HepG2 (cell line): Measurements from ENCODE around the gene RSPH9. TPM values are rescaled to one million over a fixed set of nuclear protein-coding genes. Genes with fewer than 3 reads are reported as not detected.

ENCODE experiments used
- ATF7-NPFF ChIP-seq: sonication (generic); formaldehyde crosslinking; IDR thresholded peaks from 2 replicates; pipeline ENCODE4 v1.8.1; 2023; ENCODE audit warnings: mild to moderate bottlenecking, low read depth, missing genetic modification reagents, moderate library complexity
- CAMTA2 ChIP-seq: sonication (generic); formaldehyde crosslinking; IDR thresholded peaks from 2 replicates; pipeline ENCODE4 v1.4.0; 2020; ENCODE audit warnings: mild to moderate bottlenecking, missing genetic modification reagents, borderline replicate concordance
- HBP1 ChIP-seq: IDR thresholded peaks from 2 replicates; pipeline ENCODE4 v1.6.1; 2016; ENCODE audit warnings: low read depth, control low read depth
- MAFF ChIP-seq: IDR thresholded peaks from 2 replicates; pipeline ENCODE4 v1.6.1; 2011; ENCODE audit warnings: low read depth, low read length, improper control_type of control experiment
- MTF1 ChIP-seq: sonication (generic); formaldehyde crosslinking; IDR thresholded peaks from 2 replicates; pipeline ENCODE4 v1.5.0; 2020; ENCODE audit warnings: missing genetic modification reagents
- NR2C2 ChIP-seq: sonication (generic); formaldehyde crosslinking; IDR thresholded peaks from 2 replicates; pipeline ENCODE4 v1.4.0; 2020; ENCODE audit warnings: missing genetic modification reagents, mild to moderate bottlenecking, moderate library complexity, borderline replicate concordance
- PHF5A ChIP-seq: IDR thresholded peaks from one replicate; pipeline ENCODE4 v1.6.1; 2018; ENCODE audit warnings: low read depth, missing genetic modification reagents; ENCODE audit not compliant: unreplicated experiment
- SMC3 ChIP-seq: IDR thresholded peaks from 2 replicates; pipeline ENCODE4 v1.6.1; 2011; ENCODE audit warnings: low read length, improper control_type of control experiment
- SRF ChIP-seq: IDR thresholded peaks from 2 replicates; pipeline ENCODE4 v1.6.1; 2011; ENCODE audit warnings: mild to moderate bottlenecking, low read depth, low read length, moderate library complexity
- TARDBP ChIP-seq: sonication (generic); formaldehyde crosslinking; IDR thresholded peaks from 2 replicates; pipeline ENCODE4 v1.8.0; 2022; ENCODE audit warnings: mild to moderate bottlenecking, missing genetic modification reagents
- TEAD2 ChIP-seq: sonication (generic); formaldehyde crosslinking; IDR thresholded peaks from 2 replicates; pipeline ENCODE4 v1.9.0; 2021; ENCODE audit warnings: missing genetic modification reagents
- TGIF2 ChIP-seq: IDR thresholded peaks from 2 replicates; pipeline ENCODE4 v1.6.1; 2016; ENCODE audit warnings: control low read depth, missing compliant biosample characterization
- ZFP37 ChIP-seq: sonication (generic); formaldehyde crosslinking; IDR thresholded peaks from 2 replicates; pipeline ENCODE4 v1.4.0; 2020; ENCODE audit warnings: missing genetic modification reagents, borderline replicate concordance
- ZMYM2 ChIP-seq: sonication (generic); formaldehyde crosslinking; IDR thresholded peaks from 2 replicates; pipeline ENCODE4 v1.8.0; 2022; ENCODE audit warnings: mild to moderate bottlenecking, missing genetic modification reagents
- ZNF530 ChIP-seq: sonication (generic); formaldehyde crosslinking; IDR thresholded peaks from 2 replicates; pipeline ENCODE4 v1.5.0; 2020; ENCODE audit warnings: low read depth, mild to moderate bottlenecking, missing genetic modification reagents
- ZNF781 ChIP-seq: sonication (generic); formaldehyde crosslinking; IDR thresholded peaks from 2 replicates; pipeline ENCODE4 v1.5.1; 2020; ENCODE audit warnings: borderline replicate concordance, mild to moderate bottlenecking, missing genetic modification reagents; ENCODE audit errors: not compliant biosample characterization
- polyA plus RNA-seq, 8 experiments: library from polyadenylated mRNA; depleted of rRNA in 3 of 8; stranded (reverse) in 7 of 8; unstranded in 1 of 8; fragments of >200 nt; fragmentation: Illumina TruSeq in 4 of 8; extraction: Trizol in 4 of 8; gene quantifications; 2 replicates each; pipeline versions ENCODE4 v1.2.1 to v1.2.3, GENCODE V29; 2011 to 2016; ENCODE audit warnings: low read depth in 4 of 8, missing spikeins in 1 of 8, mixed read lengths in 1 of 8; ENCODE audit not compliant: insufficient read depth in 1 of 8
- total RNA-seq, 5 experiments: library from RNA; depleted of rRNA; stranded (reverse); fragments of >200 nt; fragmentation: Illumina TruSeq; extraction: Trizol; gene quantifications; 2 replicates each; pipeline ENCODE4 v1.2.3, GENCODE V29; 2016; ENCODE audit warnings: low read depth in 1 of 5
- TF ChIP-seq, protein P1 (sequence below): IDR thresholded peaks from 2 replicates; pipeline ENCODE4 v1.4.0; 2020; ENCODE audit warnings: mild to moderate bottlenecking, missing genetic modification reagents
- TF ChIP-seq, protein P2 (sequence below): sonication (generic); formaldehyde crosslinking; IDR thresholded peaks from 2 replicates; pipeline ENCODE4 v1.9.0; 2021; ENCODE audit warnings: missing genetic modification reagents, mild to moderate bottlenecking, borderline replicate concordance
- TF ChIP-seq, protein P3 (sequence below): sonication (generic); formaldehyde crosslinking; IDR thresholded peaks from 2 replicates; pipeline ENCODE4 v1.8.0; 2022; ENCODE audit warnings: missing genetic modification reagents, mild to moderate bottlenecking, moderate library complexity, borderline replicate concordance

The RSPH9 gene
- total and polyA plus RNA-seq, 2 of the 13 experiments (the other 11 are each of a cell fraction or from before 2014, with no cell fraction given): 0.04 TPM; not detected in 1

GRCh38 chr6:43687437-43688347 is 42.9 kb downstream of the RSPH9 start, which contains the start of gene MRPS18A (continued):
- TF ChIP-seq ZNF530 (CRISPR knock-in tag): no peak
- TF ChIP-seq, protein P1, sequence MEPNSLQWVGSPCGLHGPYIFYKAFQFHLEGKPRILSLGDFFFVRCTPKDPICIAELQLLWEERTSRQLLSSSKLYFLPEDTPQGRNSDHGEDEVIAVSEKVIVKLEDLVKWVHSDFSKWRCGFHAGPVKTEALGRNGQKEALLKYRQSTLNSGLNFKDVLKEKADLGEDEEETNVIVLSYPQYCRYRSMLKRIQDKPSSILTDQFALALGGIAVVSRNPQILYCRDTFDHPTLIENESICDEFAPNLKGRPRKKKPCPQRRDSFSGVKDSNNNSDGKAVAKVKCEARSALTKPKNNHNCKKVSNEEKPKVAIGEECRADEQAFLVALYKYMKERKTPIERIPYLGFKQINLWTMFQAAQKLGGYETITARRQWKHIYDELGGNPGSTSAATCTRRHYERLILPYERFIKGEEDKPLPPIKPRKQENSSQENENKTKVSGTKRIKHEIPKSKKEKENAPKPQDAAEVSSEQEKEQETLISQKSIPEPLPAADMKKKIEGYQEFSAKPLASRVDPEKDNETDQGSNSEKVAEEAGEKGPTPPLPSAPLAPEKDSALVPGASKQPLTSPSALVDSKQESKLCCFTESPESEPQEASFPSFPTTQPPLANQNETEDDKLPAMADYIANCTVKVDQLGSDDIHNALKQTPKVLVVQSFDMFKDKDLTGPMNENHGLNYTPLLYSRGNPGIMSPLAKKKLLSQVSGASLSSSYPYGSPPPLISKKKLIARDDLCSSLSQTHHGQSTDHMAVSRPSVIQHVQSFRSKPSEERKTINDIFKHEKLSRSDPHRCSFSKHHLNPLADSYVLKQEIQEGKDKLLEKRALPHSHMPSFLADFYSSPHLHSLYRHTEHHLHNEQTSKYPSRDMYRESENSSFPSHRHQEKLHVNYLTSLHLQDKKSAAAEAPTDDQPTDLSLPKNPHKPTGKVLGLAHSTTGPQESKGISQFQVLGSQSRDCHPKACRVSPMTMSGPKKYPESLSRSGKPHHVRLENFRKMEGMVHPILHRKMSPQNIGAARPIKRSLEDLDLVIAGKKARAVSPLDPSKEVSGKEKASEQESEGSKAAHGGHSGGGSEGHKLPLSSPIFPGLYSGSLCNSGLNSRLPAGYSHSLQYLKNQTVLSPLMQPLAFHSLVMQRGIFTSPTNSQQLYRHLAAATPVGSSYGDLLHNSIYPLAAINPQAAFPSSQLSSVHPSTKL (CRISPR knock-in tag): peak; percentile 69
- peak; percentile 59 for TF ChIP-seq TGIF2 (CRISPR knock-in tag)
- TF ChIP-seq, protein P2, sequence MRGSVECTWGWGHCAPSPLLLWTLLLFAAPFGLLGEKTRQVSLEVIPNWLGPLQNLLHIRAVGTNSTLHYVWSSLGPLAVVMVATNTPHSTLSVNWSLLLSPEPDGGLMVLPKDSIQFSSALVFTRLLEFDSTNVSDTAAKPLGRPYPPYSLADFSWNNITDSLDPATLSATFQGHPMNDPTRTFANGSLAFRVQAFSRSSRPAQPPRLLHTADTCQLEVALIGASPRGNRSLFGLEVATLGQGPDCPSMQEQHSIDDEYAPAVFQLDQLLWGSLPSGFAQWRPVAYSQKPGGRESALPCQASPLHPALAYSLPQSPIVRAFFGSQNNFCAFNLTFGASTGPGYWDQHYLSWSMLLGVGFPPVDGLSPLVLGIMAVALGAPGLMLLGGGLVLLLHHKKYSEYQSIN (CRISPR knock-in tag): no peak
- TF ChIP-seq SMC3: no peak
- TF ChIP-seq HBP1 (CRISPR knock-in tag): no peak; the same call in 1 of the 2 replicates
- TF ChIP-seq ZFP37 (CRISPR knock-in tag): peak; percentile 72; the same call in 1 of the 2 replicates
- no peak for TF ChIP-seq MTF1 (CRISPR knock-in tag)
- no peak for TF ChIP-seq TARDBP (CRISPR knock-in tag)
- TF ChIP-seq PHF5A: no peak
- TF ChIP-seq NR2C2 (CRISPR knock-in tag): peak; percentile 100
- TF ChIP-seq ATF7-NPFF (CRISPR knock-in tag): peak; percentile 89
- no peak for TF ChIP-seq TEAD2 (CRISPR knock-in tag)
- TF ChIP-seq CAMTA2 (CRISPR knock-in tag): no peak
- TF ChIP-seq ZMYM2 (CRISPR knock-in tag): no peak
- no peak for TF ChIP-seq SRF
- TF ChIP-seq, protein P3, sequence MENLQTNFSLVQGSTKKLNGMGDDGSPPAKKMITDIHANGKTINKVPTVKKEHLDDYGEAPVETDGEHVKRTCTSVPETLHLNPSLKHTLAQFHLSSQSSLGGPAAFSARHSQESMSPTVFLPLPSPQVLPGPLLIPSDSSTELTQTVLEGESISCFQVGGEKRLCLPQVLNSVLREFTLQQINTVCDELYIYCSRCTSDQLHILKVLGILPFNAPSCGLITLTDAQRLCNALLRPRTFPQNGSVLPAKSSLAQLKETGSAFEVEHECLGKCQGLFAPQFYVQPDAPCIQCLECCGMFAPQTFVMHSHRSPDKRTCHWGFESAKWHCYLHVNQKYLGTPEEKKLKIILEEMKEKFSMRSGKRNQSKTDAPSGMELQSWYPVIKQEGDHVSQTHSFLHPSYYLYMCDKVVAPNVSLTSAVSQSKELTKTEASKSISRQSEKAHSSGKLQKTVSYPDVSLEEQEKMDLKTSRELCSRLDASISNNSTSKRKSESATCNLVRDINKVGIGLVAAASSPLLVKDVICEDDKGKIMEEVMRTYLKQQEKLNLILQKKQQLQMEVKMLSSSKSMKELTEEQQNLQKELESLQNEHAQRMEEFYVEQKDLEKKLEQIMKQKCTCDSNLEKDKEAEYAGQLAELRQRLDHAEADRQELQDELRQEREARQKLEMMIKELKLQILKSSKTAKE: no peak
- TF ChIP-seq MAFF: no peak
- TF ChIP-seq ZNF781 (CRISPR knock-in tag): peak; percentile 34
